LHCN-M2 (cell line): ENCODE measurements around the gene FURIN. TPM values are rescaled to one million over a fixed set of nuclear protein-coding genes. Genes with fewer than 3 reads are reported as not detected.
A peak's percentile ranks its signal among the peaks of the same experiment; 100 is the strongest.
"Not testable (repeated sequence)": the region's sequence is repeated elsewhere in the genome, so short reads cannot be mapped to it uniquely, and the experiment has no call there.

Experiments
- DNase-seq: peaks from one replicate; pipeline ENCODE4 v3.0.0-alpha.2; 2012; ENCODE audit warnings: low read depth
- total RNA-seq: library from RNA; depleted of rRNA; stranded (reverse); fragments of >200 nt; gene quantifications from 2 replicates; pipeline ENCODE4 v1.2.3, GENCODE V29; 2014

Gene FURIN
- total RNA-seq, 1 experiment from 2014 or later: 32.1 TPM

- peak; percentile 66 for DNase-seq
Measured at GRCh38 chr15:90902040-90902839, 33.9 kb downstream of the FURIN start.

GRCh38 chr15:90902840-90903732 lies 34.7 kb downstream of the FURIN start, which contains the start of gene MAN2A2:
TSS of gene MAN2A2 (plus strand) at chr15:90903302. CDS start at chr15:90904208, 906 bp downstream.
- DNase-seq: peak; percentile 21

- no peak for DNase-seq
Measured at GRCh38 chr15:90903733-90904536, 35.5 kb downstream of the FURIN start.

GRCh38 chr15:90904746-90905145 lies 36.4 kb downstream of the FURIN start:
- DNase-seq: no peak

- no peak for DNase-seq
Measured at GRCh38 chr15:90905306-90906180, 37.2 kb downstream of the FURIN start.

GRCh38 chr15:90906181-90906849 lies 37.9 kb downstream of the FURIN start:
- DNase-seq: no peak

GRCh38 chr15:90907051-90907660 lies 38.8 kb downstream of the FURIN start:
- DNase-seq: no peak

GRCh38 chr15:90907838-90908507 lies 39.6 kb downstream of the FURIN start:
- no peak for DNase-seq

- not testable (repeated sequence) for DNase-seq
Measured at GRCh38 chr15:90909449-90909848, 41.1 kb downstream of the FURIN start.

- no peak for DNase-seq
Measured at GRCh38 chr15:90909976-90910375, 41.6 kb downstream of the FURIN start.

- no peak for DNase-seq
Measured at GRCh38 chr15:90910441-90911301, 42.3 kb downstream of the FURIN start.

GRCh38 chr15:90911302-90911623 lies 42.9 kb downstream of the FURIN start:
- no peak for DNase-seq

GRCh38 chr15:90911906-90912769 lies 43.8 kb downstream of the FURIN start:
- DNase-seq: no peak

- DNase-seq: no peak
Measured at GRCh38 chr15:90912770-90913075, 44.3 kb downstream of the FURIN start.

- no peak for DNase-seq
Measured at GRCh38 chr15:90913398-90913944, 45.1 kb downstream of the FURIN start.

GRCh38 chr15:90914305-90915080 lies 46.1 kb downstream of the FURIN start:
- no peak for DNase-seq
